OCI-LY7 (cell line): ENCODE measurements around the gene YWHAQ. TPM values are rescaled to one million over a fixed set of nuclear protein-coding genes. Genes with fewer than 3 reads are reported as not detected.

ENCODE experiments used
- BruUV-seq: library from RNA; stranded (reverse); fragments of 400-500 nt; replicated peaks from 2 replicates; lab custom pipeline; 2021; lab: Mats Ljungman, UMichigan
- CTCF ChIA-PET: fragments of 300-600 bp; sonication (Branson Sonifier 250); formaldehyde crosslinking; loops from one replicate; lab custom pipeline; 2022; ENCODE audit warnings: antibody characterized with exemption; ENCODE audit not compliant: unreplicated experiment; lab: Charles Lee
- POLR2A ChIA-PET: fragments of 300-600 bp; sonication (Branson Sonifier 250); formaldehyde crosslinking; loops from one replicate; lab custom pipeline; 2022; ENCODE audit warnings: antibody characterized with exemption; lab: Charles Lee
- DNase-seq: peaks from one replicate; pipeline ENCODE4 v3.0.0-alpha.2; 2015; ENCODE audit warnings: low spot score
- H2AFZ ChIP-seq: fragments of 200-600 bp; sonication (generic), shearing (Covaris generic); 2 replicates; pipeline ENCODE4 v1.6.1; 2014; ENCODE audit warnings: mild to moderate bottlenecking, antibody characterized with exemption, low read length, moderate library complexity
- H3K27ac ChIP-seq: fragments of 200-600 bp; sonication (generic); 2 replicates; pipeline ENCODE4 v1.5.1; 2014; ENCODE audit warnings: mixed run types, low read depth, mild to moderate bottlenecking, moderate library complexity, low read length, inconsistent platforms; ENCODE audit not compliant: poor library complexity, severe bottlenecking
- H3K36me3 ChIP-seq: fragments of 200-600 bp; sonication (generic); 2 replicates; pipeline ENCODE4 v1.6.1; 2014; ENCODE audit warnings: mild to moderate bottlenecking, antibody characterized with exemption, low read length, moderate library complexity, mixed read lengths; ENCODE audit not compliant: insufficient read depth
- H3K4me1 ChIP-seq: fragments of 200-600 bp; sonication (generic); 2 replicates; pipeline ENCODE4 v1.5.1; 2014; ENCODE audit warnings: mild to moderate bottlenecking, low read length; ENCODE audit not compliant: insufficient read depth, poor library complexity, severe bottlenecking
- H3K4me2 ChIP-seq: fragments of 200-600 bp; sonication (generic); 2 replicates; pipeline ENCODE4 v1.6.1; 2014; ENCODE audit warnings: mild to moderate bottlenecking, low read length
- H3K4me3 ChIP-seq: fragments of 200-600 bp; sonication (generic); 2 replicates; pipeline ENCODE4 v1.5.1; 2014; ENCODE audit warnings: mild to moderate bottlenecking, low read depth, low read length; ENCODE audit not compliant: poor library complexity, severe bottlenecking
- H3K79me2 ChIP-seq: fragments of 200-600 bp; sonication (generic); 2 replicates; pipeline ENCODE4 v1.6.1; 2016; ENCODE audit warnings: low read depth, mild to moderate bottlenecking, low read length, moderate library complexity, mixed read lengths; ENCODE audit not compliant: insufficient read depth
- H3K9me2 ChIP-seq: fragments of 200-600 bp; sonication (generic); 2 replicates; pipeline ENCODE4 v1.6.1; 2016; ENCODE audit warnings: mild to moderate bottlenecking, low read length, mixed read lengths; ENCODE audit not compliant: insufficient read depth
- H3K9me3 ChIP-seq: fragments of 200-600 bp; sonication (generic); 2 replicates; pipeline ENCODE4 v1.6.1; 2014; ENCODE audit warnings: mild to moderate bottlenecking, mixed run types, low read length, mixed read lengths
- H4K20me1 ChIP-seq: fragments of 200-600 bp; sonication (generic); 2 replicates; pipeline ENCODE4 v1.6.1; 2014; ENCODE audit warnings: mild to moderate bottlenecking, antibody characterized with exemption, low read length, moderate library complexity, mixed read lengths; ENCODE audit not compliant: insufficient read depth
- EZH2phosphoT487 ChIP-seq: fragments of 200-600 bp; sonication (generic); IDR thresholded peaks from 2 replicates; pipeline ENCODE4 v1.6.1; 2018; ENCODE audit warnings: low read depth, borderline replicate concordance, mild to moderate bottlenecking, mixed run types, antibody characterized with exemption, low read length, moderate library complexity, mixed read lengths
- intact Hi-C: fragments of 100-400 bp; cut with micrococcal nuclease; formaldehyde crosslinking; loops from one replicate; pipeline ENCODE4 v1.10.0; 2022; ENCODE audit not compliant: unreplicated experiment
- total RNA-seq, 2 experiments: library from RNA; depleted of rRNA in 1 of 2; stranded (reverse); fragments of >200 nt in 1 of 2; shearing (Covaris generic) in 1 of 2; gene quantifications; 2 replicates each; pipeline ENCODE4 v1.2.3, GENCODE V29; 2014 to 2022
- TF ChIP-seq, protein P1 (sequence below): fragments of 200-600 bp; sonication (generic); conservative IDR thresholded peaks from 2 replicates; pipeline ENCODE4 v1.5.1; 2014; ENCODE audit warnings: mild to moderate bottlenecking, antibody characterized with exemption, low read length, moderate library complexity, mixed read lengths

The YWHAQ gene
- total RNA-seq, 2 experiments from 2014 or later = 181 to 252 TPM

DNA sequence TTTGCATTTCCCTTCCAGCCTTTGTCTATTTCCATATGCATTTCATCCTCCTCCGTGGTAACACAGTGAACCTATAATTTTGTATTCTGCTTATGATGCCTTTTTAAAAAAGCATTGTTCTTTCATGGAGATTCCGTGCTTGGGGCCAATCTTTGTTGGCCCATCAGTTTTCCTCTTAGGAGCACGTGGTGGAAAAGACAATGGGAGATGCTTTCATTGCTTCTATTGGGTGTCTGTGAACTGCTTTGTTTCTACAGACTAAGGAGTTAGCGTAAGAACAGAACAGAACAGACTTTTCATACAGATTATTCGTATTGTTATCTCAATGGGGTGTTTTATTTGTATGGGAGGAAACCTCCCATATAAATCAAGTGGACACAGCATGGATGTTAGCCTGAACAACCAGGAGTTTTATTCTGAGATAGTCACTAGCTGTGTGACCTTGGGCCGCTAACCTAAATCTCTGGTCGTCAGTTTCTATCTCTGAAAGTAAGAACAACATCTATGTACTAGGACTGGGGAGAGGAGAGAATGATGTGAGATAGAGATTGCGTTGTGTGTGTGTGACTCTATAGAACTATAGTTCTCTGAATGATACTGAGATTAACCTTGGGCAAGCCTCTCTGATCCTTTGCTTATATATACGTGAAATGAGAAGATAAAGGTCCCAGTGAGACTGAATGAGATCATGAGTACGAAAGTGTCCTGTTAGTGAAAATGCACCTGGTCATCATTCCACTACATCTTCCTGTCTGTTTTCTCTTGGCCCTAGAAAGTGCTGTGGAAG lies 22.9 kb upstream of the YWHAQ start:
- ChIA-PET CTCF (no interaction called here), POLR2A (no interaction called here)
- no peak overlapping the region for H3K4me2 ChIP-seq
- H3K79me2 ChIP-seq = no peaks in the 10 kb centered on the region
- TF ChIP-seq, protein P1, sequence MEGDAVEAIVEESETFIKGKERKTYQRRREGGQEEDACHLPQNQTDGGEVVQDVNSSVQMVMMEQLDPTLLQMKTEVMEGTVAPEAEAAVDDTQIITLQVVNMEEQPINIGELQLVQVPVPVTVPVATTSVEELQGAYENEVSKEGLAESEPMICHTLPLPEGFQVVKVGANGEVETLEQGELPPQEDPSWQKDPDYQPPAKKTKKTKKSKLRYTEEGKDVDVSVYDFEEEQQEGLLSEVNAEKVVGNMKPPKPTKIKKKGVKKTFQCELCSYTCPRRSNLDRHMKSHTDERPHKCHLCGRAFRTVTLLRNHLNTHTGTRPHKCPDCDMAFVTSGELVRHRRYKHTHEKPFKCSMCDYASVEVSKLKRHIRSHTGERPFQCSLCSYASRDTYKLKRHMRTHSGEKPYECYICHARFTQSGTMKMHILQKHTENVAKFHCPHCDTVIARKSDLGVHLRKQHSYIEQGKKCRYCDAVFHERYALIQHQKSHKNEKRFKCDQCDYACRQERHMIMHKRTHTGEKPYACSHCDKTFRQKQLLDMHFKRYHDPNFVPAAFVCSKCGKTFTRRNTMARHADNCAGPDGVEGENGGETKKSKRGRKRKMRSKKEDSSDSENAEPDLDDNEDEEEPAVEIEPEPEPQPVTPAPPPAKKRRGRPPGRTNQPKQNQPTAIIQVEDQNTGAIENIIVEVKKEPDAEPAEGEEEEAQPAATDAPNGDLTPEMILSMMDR = no peak
- TF ChIP-seq EZH2phosphoT487 = no peak
- BruUV-seq = no TSS peak
- H2AFZ ChIP-seq = no peak overlapping the region
- intact Hi-C loops = no loop called here
- H3K9me2 ChIP-seq = no peaks in the 10 kb centered on the region
- no peak for DNase-seq
- no peaks in the 10 kb centered on the region for H3K36me3 ChIP-seq
- no peak overlapping the region for H3K27ac ChIP-seq
- H4K20me1 ChIP-seq = no peaks in the 10 kb centered on the region
- no peak overlapping the region for H3K4me3 ChIP-seq
- H3K4me1 ChIP-seq = no peaks in the 10 kb centered on the region
- no peaks in the 10 kb centered on the region for H3K9me3 ChIP-seq

DNA sequence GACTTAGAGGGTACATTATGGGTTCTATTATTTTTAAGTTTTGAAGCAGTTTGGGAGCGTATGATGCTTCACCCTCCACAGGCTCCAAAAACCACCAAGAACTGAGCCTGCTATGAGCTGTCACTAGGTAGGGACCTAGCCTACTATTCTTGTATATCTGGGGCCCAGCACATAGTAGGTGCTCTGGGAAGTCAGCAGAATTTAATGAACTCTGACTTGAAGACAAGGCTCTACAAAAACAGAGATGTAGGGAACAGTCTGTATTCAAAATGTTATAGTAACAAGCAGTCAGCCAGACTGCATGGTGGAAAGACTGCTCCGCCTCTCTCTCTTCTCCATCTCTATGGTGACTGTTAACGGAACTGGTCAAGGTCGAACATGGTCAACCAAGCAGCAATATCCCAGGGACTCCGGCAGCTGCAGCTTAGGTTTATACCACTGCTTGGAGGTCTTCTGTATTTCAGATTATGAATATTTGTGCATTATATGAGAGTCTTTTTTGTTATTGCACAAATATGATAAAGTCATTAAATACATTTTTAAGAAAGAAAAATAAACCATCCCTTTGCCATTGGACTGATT lies 22.2 kb upstream of the YWHAQ start:
- Histone ChIP-seq H2AFZ (no peak overlapping the region), H3K27ac (no peak overlapping the region), H3K4me2 (no peak overlapping the region), H4K20me1 (no peaks in the 10 kb centered on the region), H3K4me3 (no peak overlapping the region), H3K4me1 (no peaks in the 10 kb centered on the region), H3K36me3 (no peaks in the 10 kb centered on the region), H3K9me3 (no peaks in the 10 kb centered on the region), H3K79me2 (no peaks in the 10 kb centered on the region), H3K9me2 (no peaks in the 10 kb centered on the region)
- ChIA-PET POLR2A (no interaction called here), CTCF (no interaction called here)
- DNase-seq = no peak
- no TSS peak for BruUV-seq
- intact Hi-C loops = no loop called here
- TF ChIP-seq, protein P1 = no peak
- no peak for TF ChIP-seq EZH2phosphoT487

DNA sequence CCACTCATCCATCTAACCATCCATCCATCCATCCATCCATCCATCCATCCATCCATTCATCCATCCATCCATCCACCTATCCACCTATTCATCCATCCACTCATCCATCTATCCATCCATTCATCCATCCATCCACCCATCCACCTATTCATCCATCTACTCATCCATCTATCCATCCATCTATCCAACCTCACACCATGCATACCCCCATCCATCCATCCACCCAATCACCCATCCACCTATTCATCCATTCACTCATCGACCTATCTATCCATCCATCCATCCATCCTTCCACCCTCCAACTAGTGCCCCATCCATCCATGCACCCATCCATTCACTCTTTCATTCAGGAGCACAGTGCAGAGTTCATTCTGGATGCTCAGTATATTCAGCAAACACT lies 21.5 kb upstream of the YWHAQ start:
- intact Hi-C loops = no loop called here
- POLR2A ChIA-PET = no interaction called here

More for the DNA sequence above, 21.5 kb upstream of the YWHAQ start:
- no peaks in the 10 kb centered on the region for H3K79me2 ChIP-seq
- H4K20me1 ChIP-seq = no peaks in the 10 kb centered on the region
- H3K27ac ChIP-seq = no peak overlapping the region
- no TSS peak for BruUV-seq
- TF ChIP-seq, protein P1 = no peak
- TF ChIP-seq EZH2phosphoT487 = no peak
- H3K9me3 ChIP-seq = no peaks in the 10 kb centered on the region
- no peaks in the 10 kb centered on the region for H3K36me3 ChIP-seq
- H3K4me2 ChIP-seq = no peak overlapping the region
- no peaks in the 10 kb centered on the region for H3K9me2 ChIP-seq
- CTCF ChIA-PET = no interaction called here
- no peak for DNase-seq
- H3K4me3 ChIP-seq = no peak overlapping the region
- no peak overlapping the region for H2AFZ ChIP-seq
- H3K4me1 ChIP-seq = no peaks in the 10 kb centered on the region
